AG08395 (cell line): ENCODE measurements around the gene MN1.

ENCODE experiments used
- DNase-seq: peaks from one replicate; pipeline ENCODE4 v3.0.0; 2012; ENCODE audit warnings: mixed read lengths, low spot score

Gene MN1

DNA sequence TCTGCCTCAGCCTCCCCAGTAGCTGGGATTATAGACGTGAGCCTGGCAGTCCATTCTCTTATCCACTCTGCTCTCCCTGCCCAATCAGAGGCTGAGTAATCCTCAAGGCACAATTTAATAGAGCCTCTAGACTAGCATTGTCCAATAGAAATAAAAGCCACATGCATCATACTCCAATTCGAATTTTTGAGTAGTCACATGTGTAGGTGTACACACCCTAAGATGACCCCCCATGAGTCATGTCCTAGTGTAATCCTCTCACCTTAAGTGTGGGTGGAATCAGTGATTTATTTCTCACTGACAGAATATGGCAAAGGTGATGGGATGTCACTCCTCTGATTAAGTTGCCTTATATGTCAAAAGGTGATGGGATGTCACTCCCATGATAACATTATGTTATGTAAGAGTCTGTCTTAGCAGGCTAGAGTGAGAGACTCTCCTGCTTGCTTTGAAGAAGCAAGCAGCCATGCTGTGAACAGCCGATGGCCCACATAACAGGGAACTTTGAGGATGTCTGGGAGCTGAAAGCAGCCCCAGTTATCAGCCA lies 61.3 kb downstream of the MN1 start:
- no peak for DNase-seq

DNA sequence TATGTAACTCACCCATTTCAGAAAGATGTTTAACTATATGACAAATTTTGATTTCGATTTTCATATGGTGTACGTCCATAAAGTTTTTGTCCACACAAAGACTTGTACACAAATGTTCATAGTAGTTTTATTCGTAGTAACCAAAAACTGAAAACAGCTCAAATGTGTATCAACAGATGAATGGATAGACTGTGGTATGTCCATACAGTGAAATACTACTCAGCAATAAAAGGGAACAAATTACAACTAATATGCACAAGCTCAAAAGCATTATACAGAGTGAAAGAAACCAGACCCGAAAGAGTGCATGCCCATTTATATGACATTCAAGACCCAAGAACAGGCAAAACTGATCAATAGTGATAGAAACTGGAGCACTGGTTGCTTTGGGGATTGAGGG lies 64.0 kb downstream of the MN1 start:
- no peak for DNase-seq

DNA sequence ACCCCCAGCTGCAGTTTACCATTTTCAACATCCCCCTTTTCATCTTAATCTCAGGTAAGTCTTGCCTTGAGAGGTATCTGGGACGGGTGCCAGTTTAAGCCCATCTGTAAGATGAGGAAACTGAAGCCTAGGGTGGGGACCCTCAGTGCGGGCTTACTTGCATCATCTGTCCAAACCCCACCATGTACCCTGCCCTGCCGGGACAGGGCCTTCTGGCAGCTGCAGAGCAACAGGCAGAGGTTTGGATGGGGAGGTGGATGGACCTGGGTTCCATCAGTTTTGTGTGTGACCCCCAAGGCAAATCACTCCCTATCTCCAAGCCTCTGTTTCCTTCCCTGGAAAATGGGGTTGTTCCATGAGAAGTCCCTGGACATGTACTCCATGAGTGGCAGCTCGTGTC lies 67.5 kb downstream of the MN1 start:
- DNase-seq = no peak

DNA sequence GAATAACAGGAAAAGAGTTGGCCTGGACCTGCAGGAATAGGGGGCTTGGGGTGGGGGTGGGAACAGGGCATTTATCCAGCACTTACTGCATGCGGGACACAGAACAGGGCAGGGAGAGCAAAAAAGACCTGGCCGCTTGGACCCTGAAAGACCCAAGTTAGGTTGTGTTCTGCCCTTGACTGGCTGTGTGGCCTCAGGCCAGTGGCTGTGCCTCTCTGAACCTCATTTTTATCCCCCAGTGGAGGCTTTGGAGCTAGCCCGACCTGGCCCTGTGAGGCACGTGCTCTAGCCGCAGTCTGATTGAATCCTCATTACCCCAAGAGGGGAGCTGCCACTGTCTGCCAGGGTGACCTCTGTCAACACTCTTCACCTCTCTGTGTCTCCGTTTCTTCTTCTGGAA lies 68.7 kb downstream of the MN1 start:
- no peak for DNase-seq

DNA sequence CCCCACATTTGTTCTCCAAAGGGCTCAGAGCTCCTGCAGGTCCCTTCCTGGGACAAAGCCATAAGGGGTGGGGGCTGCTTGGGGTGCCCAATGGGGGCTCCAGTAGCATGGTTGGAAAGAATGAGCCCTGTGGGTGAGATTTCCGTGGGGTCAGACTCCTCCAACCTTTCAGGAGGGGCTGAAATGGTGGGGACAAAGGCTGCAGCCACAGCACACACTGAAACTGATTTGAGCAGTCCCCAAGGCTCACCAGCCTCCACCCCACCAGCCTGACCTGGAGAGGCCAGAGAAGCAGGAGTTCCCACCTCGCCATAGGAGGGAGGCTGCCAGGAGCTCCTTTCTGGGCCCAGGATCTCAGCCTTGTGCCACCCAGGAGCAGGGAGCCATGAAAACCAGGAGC lies 69.2 kb downstream of the MN1 start:
- no peak for DNase-seq

DNA sequence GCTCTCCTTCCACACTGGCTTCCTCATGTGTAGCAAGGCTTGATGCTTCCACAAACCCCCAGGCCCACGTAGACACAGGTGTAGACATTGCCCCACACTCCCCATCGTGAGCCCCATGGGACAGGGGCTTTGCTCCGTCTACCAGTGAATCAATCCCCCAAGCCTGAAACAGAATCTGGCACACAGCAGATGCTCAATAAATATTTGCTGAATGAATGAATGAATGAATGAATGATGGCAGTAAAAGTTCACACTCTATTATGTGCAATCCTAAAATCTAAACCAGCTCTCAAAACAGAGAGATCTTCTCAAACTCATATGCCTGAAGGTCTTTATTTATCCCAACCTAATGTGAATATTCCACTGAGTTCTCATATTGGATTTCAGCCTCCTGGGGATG lies 69.9 kb downstream of the MN1 start:
- DNase-seq = no peak

DNA sequence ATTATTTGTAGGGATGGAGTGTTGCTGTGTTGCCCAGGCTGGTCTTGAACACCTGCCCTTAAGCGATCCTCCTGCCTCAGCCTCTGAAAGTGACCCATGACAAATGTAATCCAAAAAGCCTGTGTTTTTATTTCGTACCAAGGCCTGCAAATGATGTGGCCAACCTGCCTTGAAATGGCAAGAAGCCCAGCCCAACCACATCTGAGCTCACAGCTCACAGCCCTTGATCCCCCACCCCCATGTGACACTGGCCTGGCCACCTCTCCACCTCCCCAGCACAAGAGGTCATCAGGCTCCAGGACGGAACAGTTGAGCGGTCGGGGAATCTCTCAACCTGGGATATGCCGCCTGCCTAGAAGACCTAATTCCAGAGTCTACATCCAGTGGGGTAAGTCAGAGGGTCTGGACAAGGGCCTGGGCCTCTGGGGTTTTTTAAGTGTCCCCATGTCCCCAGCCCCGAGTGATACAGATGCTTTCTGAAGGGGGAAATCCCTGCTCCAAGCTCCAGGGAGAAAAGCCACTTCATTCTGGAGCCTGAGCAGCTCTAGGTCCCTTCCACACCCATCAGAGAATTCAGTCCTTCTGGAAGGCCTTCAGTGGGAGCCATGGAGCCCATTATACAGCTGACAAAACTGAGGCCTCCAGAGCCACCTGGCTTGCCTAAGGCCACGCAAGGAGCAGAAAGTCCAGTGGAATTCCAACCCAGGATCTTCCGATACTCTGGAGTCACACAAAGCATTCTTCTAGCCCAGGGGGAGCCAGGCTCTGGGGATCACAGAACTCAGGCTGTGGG lies 70.7 kb downstream of the MN1 start:
- no peak for DNase-seq

DNA sequence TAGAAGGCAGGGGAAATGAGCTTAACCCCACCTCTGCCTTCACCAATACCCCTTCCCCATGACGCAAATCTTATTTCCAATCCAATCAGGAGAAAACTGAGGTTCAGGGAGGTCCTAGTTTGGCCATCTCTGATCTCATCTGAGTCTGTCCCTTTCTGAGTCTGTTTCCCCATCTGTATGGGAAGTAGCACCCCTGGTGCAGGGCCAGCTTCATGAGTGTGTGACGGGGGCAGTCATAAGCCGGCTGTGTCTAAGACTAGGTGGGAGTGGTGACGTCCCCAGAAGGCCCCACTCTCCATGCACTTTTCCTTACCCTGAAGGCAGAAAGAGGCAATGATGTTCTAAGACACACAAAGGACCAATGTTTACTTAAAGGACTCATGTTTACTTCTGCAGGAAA lies 72.3 kb downstream of the MN1 start:
- DNase-seq = no peak

DNA sequence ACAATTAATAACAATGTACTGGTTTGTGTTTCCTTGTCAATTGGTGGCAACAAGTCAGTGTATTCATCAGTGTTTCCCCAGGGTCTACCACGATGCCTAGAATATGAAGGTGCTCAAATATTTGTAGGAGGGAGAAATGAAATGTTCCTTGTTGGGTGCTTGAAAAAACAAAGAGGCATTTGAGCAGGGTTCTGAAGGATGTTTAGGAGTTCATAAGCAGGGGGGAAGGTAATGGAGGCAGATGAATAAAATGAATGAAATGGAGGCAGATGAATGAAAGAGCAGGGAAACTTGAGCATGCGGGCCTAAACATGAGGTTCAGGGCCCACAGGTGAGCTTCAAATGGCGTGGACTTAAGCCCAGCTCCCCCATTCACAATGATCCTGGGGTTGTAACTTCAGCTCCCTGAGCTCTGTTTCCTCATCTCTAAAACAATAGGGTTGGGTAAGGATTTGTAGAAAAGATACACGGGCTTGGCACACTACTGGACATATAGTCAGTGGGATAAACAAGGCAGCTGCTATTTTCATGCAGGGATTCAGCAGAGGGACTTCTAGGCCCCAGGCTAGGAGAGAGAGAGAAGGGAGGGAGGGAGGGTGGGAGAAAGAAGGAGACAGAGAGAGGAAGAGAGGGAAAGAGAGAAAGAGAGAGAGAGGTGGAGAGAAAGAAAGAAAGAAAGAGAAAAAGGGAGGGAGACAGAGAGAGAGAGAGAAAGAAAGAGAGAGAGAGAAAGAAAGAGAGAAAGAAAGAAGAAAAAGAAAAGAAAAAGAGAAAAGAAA lies 73.7 kb downstream of the MN1 start:
- no peak for DNase-seq

DNA sequence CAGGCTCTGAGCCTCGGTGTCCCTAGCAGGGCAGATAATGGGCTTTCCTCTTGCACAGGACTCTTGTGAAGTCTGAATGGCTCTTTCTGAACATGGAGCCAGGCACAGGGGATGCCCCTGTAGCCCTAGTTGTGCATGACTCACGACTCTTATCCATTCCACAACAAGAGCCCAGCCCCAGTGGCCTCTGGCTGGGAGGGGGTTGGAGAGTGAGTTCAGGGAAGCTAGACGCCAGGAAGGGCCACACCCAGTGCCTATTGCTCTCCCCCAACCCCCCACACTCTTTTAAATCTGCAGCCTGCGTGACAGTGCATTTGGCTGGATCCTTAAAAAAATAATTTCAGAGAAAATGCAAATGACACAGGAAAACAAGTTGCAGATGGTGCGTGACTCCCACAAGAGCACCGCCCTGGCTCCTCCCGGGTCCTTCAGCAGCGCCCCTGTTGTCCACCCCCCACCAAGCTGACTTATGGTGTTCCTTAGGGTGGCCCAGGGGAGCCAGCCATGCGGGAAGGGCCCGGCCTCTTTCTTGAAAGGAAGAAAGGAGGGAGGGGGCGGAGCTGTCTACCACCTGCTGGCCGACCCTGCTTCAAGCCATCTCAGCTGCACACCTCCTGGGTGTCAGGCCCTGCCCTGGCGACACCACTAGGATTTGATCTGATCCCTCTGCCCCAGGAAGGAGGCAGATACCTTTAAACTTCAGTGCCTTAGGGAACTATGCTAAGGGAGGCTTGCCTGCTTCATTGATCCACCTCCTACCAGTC lies 74.7 kb downstream of the MN1 start:
- peak; percentile 92 for DNase-seq

DNA sequence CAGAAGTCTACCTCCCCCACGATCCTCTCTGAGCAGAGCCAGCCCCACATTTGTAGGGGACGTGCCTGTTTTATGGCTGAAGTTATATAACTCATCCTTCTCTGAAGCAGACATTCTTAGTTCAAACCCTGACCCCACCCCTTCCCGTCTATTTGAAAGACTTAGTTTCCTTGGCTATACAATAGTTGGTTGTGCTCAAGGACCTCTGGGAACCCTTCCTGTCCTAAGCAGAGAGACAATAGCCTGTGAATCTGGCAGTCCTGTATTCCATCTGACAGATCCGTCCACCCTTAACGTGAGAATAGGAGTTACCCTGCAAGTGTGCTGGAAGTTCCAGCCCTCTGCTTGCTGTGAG lies 75.2 kb downstream of the MN1 start:
- DNase-seq = no peak

DNA sequence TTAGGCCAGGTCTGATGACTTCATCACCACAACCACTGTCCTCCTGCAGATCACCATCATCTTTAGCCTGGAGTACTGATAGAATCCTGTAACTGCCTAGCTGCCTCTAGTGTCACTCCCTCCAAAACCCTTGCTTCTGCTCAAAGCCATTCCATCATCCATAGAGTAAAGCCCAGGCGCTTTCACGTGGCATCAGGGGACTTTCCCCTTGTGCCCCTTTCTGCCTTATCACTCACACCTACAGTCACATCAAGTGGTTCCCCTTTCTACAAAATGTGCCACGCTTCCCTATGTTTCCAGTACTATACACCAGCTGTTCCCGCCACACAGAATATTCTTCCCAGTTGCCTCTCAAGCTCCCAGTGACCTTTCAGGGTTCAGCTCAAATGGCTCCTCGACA lies 75.9 kb downstream of the MN1 start:
- no peak for DNase-seq

DNA sequence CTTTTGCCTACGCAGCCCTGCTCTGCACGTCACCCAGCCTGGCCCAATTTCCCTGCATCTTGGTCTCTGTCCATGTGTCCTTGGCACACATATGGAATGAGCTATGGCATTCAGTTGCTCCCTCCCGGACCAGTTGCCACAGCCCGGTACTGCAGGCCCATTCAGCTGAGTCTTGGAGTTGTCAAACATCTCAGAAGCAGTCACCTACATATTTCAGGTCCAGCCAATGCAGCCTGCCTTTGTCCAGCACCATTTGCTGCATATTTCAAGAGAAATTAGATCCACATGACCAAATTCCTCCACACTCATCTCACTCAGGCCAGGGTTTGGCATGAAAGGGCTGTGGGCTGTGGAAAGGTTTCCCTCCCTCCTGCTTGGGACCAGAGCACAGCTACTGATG lies 76.8 kb downstream of the MN1 start:
- DNase-seq = peak; percentile 67

DNA sequence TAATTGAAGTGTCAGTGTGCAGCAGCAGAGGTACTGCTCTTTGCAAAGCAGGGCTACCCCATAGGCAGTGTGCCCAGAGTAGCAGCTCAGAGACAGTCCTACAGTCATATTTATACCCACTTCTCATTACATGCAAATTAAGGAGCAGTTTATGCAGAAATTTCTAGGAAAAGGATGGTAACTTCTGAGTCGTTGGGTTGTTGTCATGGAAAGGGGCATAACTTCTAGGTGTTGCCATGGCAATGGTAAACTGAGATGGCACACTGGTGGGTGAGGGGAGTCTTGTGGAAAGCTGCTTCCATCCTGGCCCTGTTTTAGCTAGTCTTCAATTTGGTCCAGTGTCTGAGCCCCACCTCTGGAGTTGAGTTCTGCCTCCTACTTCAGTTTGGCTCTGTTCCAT lies 77.4 kb downstream of the MN1 start:
- no peak for DNase-seq

DNA sequence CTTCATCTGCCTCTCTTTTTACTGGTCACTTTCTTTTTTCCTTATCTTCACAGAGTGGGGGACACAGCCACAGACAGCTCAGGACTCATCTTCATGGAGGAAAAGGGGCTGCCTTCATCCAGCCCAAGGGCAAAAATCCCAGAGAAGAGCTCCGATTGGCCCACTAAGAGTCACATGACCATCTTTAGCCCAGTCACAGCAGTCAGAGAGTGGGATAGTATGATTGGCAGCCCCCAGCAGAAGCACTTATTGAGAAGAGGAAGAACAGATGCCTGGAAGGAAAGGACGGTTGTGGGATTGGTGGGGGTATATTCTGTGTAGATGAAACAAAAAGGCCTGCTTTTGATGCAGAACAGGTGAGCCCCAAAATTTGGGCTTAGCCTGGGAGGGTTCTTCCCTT lies 77.8 kb downstream of the MN1 start:
- DNase-seq = no peak

DNA sequence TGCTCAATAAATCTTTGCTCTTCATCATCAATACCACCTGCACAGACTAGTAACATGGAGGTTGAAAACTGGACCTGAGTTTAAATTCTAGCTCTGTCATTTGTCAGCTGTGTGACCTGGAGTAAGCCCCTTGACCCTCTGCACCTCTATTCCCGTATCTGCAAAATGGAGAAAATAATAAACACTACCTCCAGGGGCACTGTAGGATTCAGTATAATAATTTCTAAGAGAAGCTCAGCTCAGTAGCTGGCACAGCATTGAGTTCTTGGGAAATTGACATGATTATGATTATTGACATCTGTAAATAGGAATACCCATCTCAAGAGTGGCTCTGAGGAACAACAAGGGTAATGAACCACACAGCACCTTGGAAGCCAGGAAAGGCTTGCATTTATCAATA lies 78.4 kb downstream of the MN1 start:
- no peak for DNase-seq

DNA sequence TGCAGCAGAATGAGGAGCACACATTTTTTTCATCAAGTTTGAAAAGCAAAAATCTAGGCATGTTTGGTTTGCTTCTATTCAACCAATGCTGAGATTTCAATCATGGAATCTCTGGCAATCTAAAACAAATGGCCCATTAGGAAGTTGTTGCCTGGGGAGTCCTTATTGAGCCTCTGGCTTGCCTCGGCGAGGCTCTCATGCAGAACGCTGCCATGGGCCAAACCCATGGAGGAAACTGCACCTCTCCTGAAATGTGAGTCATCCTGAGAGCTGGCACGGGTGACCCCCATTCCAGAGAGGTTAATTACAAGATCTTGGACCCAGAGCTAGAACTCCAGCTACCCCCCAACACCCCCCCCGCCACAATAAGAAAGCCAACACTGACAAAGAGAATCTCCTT lies 80.7 kb downstream of the MN1 start:
- DNase-seq = peak; percentile 27

DNA sequence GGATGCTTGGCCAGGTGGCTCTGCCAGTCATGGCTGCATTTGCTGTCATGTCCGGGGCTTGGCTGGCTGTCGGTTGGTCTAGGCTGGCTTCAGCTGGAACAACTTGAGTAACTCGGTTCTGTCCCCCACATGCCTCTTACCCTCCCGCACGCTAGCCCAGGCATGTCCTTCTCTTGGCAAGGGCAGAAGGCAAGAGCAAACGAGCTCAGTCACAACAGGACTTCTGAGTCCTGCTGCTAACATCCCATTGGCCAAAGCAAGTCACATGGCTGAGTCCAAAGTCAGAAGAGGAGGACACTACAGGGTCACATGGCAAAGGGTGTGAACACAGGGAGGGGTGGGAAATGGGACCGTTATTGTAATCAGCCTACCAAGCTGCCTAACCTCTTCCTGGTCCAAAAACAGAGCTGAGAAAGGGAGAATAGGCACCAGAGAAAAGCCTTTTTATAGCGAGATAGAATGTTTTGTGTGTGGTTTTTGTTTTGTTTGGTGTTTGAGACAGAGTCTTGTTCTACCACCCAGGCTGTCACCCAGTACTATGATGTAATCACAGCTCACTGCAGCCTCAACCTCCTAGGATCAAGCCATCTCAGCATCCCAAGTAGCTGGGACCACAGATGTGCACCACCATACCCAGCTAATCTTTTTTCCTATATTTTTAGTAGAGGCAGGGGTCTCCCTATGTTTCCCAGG lies 81.9 kb downstream of the MN1 start:
- peak; percentile 49 for DNase-seq

DNA sequence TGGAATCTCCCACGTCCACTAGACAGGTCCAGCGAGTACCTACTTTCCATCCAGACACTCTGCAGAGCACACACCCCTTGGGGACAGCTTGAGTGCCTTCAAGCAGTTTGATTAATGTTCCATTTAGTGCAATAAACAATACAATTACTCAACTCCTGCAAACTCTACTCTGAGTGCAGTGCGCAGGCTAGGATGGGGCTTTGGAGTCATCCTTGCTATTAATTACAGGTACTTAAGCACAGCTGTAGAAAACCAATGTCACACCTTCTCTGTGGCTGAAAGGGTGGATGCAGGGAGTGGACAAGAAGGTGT lies 82.6 kb downstream of the MN1 start:
- no peak for DNase-seq

DNA sequence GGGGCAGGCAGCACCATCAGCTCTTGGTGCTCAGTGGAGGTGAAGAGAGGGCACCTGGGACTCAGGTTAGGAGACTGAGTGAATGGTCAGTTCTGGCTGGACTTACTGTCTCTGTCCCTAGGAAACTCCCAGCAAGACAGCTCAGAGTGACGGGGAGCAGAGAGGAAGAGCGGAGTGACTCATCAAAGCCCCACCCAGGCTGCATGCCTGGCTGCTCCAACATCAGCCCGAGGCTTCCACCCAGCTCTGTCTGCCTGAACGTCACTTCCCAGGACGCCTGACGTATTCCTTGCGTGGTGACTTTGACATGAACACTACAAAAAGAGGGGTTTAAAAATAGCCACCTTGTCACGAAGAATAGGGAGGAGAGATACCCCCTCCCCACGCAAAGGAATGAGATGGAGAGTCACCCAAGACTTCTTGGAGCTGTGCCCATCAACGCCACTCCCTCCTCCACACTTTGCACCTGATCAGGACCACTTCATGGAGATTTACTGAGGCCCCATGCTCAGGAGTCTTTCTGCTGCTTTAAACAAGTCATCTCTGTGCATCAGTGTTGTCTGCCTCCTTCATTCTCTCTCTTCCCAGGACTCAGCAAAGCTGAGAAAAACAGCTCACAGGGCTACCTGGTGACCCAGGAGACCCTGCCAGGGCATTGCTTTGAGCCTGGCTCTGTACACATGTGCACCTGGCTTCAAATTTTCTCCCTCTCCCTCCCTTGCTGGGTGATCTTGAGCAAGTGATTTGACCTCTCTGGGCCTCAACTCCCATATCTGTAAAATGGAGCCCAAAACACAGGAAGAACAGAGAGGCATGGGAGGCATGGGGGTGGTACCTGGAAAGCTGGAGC lies 83.1 kb downstream of the MN1 start:
- DNase-seq = peak; percentile 99

DNA sequence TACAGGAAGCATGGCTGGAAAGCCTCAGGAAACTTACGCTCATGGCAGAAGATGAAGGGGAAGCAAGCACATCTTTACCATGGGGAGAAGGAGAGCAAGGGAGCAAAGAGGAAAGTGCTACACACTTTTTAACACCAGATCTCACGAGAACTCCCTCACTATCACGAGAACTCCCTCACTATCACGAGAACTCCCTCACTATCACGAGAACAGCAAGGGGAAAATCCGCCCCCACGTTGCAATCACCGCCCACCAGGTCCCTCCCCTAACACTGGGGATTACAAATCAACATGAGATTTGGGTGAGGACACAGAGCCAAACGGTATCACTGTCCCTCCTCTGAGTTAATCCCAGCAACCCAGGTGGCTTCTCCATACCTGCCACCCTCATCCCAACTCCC lies 84.5 kb downstream of the MN1 start:
- DNase-seq = no peak
